Measurements from ENCODE around the gene KIRREL3.

The KIRREL3 gene

GRCh38 chr11:126451211-126451802, 549.3 kb downstream of the KIRREL3 start:
- DNase-seq (ENCODE audit: low read depth in 1 of 2, low spot score in 1 of 2): no peak
- Histone ChIP-seq H3K27me3 (ENCODE audit: insufficient read depth, poor library complexity, severe bottlenecking) (no peaks in the 10 kb centered on the region), H3K27ac (replicated peaks) (no peak overlapping the region), H3K4me3 (replicated peaks; ENCODE audit: insufficient read depth, low read length) (no peak overlapping the region)
- TF ChIP-seq REST (IDR thresholded peaks at IDR 0.05; ENCODE audit: insufficient replicate concordance, low read depth) (no peak), GABPA (IDR thresholded peaks at IDR 0.05; ENCODE audit: low read depth) (no peak), POLR2AphosphoS5 (IDR thresholded peaks at IDR 0.05; ENCODE audit: low read depth) (no peak), CTCF (IDR thresholded peaks at IDR 0.05; ENCODE audit: insufficient read depth, low read length) (no peak)

- H3K27ac ChIP-seq (replicated peaks): no peak overlapping the region
- TF ChIP-seq REST (IDR thresholded peaks at IDR 0.05; ENCODE audit: insufficient replicate concordance, low read depth) (no peak), POLR2AphosphoS5 (IDR thresholded peaks at IDR 0.05; ENCODE audit: low read depth) (no peak), SPI1 (IDR thresholded peaks at IDR 0.05; ENCODE audit: borderline replicate concordance, low read depth) (no peak), GABPA (IDR thresholded peaks at IDR 0.05; ENCODE audit: low read depth) (no peak), CTCF (IDR thresholded peaks at IDR 0.05; ENCODE audit: insufficient read depth, low read length) (no peak)
- H3K27me3 ChIP-seq (ENCODE audit: insufficient read depth, poor library complexity, severe bottlenecking): no peaks in the 10 kb centered on the region
- no peak for DNase-seq (ENCODE audit: low read depth in 1 of 2, low spot score in 1 of 2)
- no peak overlapping the region for H3K4me3 ChIP-seq (replicated peaks; ENCODE audit: insufficient read depth, low read length)
These were observed 549.8 kb downstream of the KIRREL3 start for GRCh38 chr11:126450806-126451205.

GRCh38 chr11:126450198-126450597, 550.4 kb downstream of the KIRREL3 start:
- DNase-seq (ENCODE audit: low read depth in 1 of 2, low spot score in 1 of 2): no peak
- Histone ChIP-seq H3K4me3 (replicated peaks; ENCODE audit: insufficient read depth, low read length) (no peak overlapping the region), H3K27ac (replicated peaks) (no peak overlapping the region), H3K27me3 (ENCODE audit: insufficient read depth, poor library complexity, severe bottlenecking) (no peaks in the 10 kb centered on the region)
- TF ChIP-seq CTCF (IDR thresholded peaks at IDR 0.05; ENCODE audit: insufficient read depth, low read length) (no peak), POLR2AphosphoS5 (IDR thresholded peaks at IDR 0.05; ENCODE audit: low read depth) (no peak), REST (IDR thresholded peaks at IDR 0.05; ENCODE audit: insufficient replicate concordance, low read depth) (no peak), SPI1 (IDR thresholded peaks at IDR 0.05; ENCODE audit: borderline replicate concordance, low read depth) (no peak), GABPA (IDR thresholded peaks at IDR 0.05; ENCODE audit: low read depth) (no peak)

All from HL-60 (cell line).